Raji (cell line): Measurements from ENCODE around the gene ACER2.

Experiments used
- POLR2A ChIP-seq: IDR thresholded peaks from 2 replicates; pipeline ENCODE4 v1.6.1; 2011; ENCODE audit warnings: low read depth, low read length, control low read depth; ENCODE audit not compliant: insufficient read depth

Gene ACER2

DNA sequence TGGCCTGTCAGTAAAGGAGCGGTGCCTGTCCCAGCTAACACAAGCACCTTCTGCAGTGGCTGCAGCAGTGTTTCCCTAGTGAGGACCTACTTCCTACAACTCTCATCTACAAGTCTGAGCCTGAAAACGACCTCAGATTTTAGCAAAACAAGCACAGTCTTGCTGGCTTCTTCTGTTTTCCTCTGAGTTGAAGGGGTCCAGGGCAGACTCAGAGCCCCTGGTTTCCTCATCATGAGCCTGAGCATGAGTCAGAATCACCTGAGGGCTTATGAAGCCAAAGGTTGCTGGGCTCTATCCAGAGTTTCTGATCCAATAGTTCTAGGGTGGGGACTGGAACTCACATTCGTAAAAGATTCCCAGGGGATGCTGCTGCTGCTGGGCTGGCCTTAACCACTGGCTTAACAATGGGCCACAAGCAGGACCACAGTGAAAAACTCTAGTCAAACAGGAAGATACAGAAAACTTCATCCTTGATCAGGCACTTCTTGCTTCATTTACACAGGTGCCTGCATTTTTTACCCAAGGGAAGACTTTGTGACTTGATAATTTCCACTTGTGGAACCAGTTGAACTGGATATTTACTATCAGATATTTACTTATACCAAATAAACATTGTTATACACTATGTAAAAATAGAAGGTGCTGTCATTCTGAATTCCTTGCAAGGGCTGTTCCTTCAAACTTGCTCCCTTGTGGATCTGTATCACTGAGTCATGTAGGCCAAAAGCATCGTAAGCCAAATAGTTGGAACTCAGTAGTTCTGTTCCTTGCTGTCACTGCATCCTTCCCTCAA is 4.3 kb upstream of the ACER2 start:
- TF ChIP-seq POLR2A, result no peak

DNA sequence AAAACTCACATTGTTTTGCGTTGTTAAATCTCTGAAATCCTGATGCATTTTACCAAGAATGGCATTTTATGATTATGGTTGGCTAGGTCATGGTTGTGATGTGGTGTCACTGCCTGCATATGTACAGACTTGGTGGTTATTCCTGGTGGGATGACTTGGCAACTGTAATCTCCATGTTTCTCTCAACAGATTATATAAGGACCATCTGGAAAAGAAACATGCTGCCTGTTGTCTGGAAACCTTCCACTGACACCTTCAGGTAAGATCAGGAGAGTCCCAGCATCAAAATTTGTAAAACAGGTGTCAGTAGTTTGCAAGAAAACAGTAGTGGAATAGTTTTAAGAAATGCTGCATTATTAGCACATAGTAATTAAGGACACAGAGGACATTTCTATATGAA is 3.0 kb upstream of the ACER2 start:
- TF ChIP-seq POLR2A, result no peak

DNA sequence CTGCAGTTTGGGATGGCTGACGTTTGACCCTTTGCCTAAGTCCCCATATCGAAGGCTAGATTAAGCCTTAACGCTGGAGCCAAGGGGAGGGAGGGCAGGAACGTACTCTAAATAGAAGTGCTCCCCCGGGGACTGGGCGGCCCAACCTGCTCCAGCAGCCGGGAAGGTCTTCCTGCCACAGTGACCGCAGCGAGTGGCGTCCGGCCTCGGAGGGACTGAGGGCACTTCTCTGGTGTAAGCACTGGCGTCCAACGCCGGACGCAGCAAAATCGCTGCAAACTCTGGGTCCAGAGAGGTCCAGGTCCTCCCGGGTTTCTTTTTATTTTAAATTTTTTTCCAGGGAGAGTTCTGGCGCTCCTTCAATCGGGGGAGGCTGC is 505 bp upstream of the ACER2 start:
- no peak for TF ChIP-seq POLR2A

DNA sequence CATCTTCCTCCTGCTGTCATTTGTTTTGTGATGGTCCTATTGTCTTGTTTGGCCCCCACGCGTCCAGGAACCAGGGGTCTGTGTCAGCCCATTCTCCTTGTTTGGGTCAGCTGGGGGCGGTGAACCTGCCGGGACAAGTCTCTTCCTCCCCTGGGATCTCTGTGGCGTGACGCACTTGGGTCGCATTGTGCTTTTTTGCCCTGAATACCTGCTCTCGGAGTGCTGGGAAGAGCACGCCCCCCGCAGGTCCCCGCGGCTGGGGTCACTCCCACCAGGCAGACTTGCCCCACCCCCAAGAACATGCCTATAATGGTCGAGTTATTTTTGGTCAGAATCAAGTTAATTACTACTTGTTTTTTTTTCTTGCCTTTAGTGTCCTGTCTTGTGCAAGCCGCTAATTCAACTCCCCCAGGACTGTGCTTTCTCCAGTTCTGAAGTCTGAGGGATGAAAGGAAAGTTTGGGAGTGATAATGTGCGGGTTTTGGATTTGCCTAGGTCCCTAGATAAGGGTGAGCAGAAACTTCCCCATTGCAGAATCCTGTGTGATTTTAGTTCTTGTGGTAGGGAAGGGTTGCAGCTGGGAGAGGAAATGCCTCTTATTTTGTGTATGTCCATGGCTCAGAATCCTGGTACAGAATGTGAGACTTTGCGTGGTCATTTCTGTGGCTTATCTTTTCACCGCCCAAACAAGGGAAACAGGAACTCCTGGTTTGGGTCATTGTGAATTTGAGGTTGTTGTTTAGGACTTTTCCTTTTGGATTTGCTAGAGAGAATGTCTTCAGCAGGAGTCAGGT is 789 bp downstream of the ACER2 start:
- TF ChIP-seq POLR2A, result no peak

DNA sequence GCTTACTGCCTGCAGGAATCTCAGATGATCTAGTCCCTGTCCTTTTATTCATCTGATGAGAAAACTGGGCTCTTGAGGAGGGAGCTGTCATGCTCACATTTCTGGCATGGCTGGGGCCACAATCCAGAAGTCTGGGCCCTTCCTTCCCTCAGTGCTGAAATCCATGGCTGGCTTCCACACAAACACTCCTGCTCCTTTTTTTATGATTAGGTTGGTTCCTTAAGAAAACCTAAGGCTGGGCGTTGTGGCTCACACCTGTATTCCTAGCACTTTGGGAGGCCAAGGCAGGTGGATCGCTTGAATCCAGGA is 1.3 kb downstream of the ACER2 start:
- no peak for TF ChIP-seq POLR2A

DNA sequence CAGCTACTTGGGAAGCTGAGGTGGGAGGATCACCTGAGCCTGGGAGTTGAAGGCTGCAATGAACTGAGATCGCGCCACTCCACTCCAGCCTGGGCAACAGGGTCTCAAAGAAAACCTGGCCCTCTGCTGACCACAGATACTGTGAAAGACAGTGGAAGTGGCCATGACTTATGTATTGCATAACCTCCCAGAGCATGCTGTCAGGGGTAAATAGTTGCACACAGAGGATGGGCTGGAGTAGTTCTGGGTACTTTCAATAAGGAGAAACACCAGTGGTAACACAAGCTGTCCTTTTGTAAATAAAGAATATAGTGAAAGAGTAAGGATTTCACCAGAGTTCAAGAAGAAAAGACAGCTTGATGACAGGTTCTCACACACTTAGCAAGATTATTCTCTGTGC is 1.8 kb downstream of the ACER2 start:
- TF ChIP-seq POLR2A, result no peak

DNA sequence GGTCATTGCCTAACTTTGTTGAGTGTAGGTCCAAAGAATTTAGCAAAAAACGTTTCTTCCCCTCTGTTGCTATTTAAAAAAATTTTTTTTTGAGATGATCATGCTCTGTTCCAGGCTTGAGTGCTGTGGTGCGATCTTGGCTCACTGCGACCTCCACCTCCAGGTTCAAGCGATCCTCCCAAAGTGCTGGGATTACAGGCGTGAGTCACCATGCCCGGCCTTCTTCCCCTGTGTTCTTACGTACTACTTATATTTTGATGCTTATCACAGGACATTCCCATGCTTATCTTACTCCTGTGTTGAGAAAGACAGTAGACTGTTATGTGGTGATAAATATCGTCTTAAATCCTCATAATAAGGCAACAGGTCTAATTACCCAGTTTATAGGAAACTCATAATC is 2.5 kb downstream of the ACER2 start:
- no peak for TF ChIP-seq POLR2A

DNA sequence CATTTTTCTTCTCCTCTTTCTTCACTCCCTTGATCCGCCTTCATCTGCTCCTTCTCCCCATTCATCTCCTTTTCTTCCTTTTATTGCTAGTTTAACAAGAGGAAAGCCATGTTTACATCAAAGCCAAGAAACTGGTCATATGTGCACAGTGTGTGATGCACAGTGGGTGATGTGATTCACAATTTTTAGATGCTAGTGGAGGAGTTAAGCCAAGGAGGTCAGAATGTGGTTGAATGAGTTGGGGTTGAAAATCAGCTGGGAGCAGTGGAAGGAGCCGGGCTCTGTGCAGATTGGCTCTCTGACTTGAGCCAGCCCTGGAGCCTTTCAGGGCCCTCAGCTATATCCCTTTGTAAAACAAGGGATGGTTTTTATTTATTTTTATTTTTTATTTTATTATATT is 7.3 kb downstream of the ACER2 start:
- no peak for TF ChIP-seq POLR2A

DNA sequence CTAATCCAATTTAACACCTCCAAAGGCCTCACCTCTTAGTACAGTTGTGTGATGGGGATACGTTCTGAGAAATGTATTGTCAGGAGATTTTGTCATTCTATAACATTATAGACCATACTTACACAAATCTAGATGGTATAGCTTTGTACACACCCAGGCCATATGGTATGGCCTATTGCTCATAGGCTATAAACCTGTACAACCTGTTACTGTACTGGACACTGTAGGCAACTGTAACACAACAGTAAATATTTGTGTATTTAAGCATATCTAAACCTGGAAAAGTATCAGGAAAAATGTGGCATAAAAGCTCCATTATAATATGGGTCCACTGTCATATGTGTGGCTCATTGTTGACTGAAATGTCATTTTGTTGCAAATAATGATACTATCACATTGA is 12.1 kb downstream of the ACER2 start:
- TF ChIP-seq POLR2A, result no peak

DNA sequence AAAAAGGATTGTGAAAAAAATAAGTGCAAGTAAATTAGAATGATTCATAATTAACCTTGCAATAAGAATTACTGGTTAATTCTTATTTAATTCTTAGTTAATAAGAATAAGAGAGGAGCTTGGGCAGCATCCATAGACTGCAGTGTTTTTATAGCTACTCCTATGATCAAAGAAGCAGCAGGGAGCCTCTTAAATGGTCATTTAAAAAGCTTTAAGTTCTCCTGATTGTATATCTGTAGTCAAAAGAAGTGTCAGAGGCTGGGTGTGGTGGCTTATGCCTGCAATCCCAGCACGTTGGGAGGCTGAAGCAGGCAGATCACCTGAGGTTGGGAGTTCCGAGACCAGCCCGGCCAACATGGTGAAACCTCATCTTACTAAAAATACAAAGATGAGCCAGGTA is 14.4 kb downstream of the ACER2 start:
- TF ChIP-seq POLR2A, result no peak

DNA sequence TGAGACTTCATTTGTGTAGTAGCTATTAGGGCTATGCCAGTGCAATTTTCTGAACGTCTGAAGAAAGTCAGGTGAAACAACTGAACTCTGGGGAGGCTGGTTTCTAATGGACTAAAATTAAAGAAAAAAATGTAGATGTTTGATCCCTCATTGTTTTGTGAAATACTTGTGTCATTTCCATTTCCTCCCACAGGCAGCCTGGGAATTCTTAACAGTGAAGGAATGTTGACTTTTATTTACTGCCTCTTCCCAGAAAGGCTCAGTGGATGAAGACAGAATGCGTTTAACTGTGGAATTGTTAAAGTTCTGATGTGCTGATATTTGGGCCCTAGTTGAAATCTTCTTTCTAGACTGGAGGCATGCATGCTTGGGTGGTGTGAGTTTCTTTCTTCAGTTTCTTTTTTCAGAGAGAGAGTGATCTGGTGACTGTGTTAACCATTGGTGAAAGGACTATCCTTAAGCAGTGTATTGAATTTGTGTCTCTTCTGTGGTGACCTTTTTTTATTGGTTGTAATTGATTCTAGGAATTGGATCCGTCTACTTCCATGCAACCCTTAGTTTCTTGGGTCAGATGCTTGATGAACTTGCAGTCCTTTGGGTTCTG is 15.5 kb downstream of the ACER2 start:
- no peak for TF ChIP-seq POLR2A

DNA sequence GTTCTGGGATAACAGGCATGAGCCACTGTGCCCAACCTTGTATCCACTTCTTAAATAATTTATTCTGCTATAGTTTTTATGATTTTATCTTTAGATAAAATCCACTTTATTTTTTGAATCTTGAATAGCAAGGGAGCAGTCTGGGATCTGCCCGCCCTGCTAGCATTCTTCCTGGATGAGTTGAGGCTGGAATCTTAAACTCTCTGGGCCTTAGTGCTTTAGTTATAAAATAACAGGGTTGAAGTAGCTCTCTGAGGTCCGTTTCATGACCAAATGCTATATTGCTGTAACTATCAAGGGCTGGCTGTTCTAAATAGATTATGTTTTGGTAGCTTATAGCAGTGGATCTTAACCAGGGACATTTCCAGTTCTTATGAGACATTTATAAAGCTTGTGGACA is 20.8 kb downstream of the ACER2 start:
- no peak for TF ChIP-seq POLR2A

DNA sequence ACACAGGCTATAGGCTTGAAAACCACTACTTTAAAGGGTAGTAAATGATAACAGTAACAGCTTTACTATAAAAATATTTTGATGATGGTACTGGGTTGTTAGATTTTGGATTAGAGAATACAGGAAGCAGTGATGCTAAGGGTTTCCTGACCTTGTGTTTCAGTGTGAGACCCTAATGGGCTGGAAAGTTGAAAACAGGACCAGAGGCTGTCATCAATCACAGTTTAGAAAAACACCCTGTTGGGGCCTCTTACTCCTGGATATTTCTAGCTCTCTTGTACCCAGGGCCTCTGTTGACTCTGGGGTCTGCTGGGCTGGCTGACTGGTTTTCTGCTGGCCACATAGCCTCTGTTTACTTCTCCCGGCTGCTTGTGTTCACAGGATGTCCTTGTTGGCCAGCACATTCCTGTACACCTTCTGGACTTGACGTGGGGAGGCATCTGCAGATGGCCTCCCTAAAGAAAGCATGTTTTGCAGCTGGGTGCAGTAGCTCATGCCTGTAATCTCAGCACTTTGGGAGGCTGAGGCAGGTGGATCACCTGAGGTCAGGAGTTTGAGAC is 21.5 kb downstream of the ACER2 start:
- TF ChIP-seq POLR2A, result no peak

DNA sequence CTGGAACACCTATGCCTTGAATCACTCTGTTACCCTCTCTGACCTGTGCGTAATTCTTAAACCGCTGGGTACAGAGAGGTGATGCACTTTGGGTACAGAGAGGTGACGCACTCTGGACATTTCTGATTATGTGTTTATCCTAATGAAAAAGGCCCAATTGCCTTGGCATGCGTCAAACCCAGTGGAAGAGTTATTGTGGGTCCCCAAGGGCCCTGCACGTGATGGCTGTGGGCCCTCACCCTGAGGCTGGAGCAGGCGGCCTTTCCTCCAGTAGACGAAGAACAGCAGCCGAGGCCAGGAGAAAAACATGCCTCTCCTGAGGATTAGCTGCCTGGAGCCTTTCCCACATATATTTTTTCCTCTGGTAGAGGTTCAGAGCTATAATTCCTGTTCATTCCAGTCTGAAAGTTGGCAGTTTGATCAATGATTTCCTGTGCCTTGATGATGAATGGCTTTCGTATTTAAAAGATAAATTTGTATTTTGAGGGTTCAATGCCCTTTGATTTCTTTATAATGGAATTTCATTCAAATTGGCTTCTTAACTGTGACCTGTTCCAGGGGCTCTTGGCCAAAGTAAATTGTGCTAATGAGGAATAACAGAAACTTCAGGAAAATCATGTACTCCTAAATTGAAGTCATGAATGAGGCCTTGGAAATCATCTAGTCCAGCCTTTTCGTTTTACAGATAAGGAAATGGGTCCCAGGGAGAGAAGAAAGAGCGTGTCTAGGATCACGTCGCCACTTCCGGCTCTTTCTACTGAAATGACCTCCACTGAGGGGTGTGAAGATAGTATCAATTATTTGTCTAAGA is 22.8 kb downstream of the ACER2 start:
- no peak for TF ChIP-seq POLR2A

DNA sequence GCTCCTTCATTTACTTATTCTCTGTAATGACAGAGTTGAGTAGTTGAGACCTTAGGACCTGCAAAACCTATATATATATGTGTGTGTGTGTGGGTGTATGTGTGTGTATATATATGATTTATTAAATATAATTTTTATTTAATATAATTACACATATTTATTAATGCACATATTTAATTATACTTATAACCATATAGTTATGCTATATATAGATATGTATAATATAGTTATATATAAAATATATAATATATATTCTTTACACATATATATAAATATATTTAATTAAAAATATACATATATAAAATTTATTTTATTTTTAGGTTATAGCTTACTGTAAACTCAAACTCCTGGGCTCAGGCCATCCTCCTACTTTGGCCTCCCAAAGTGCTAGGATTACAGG is 23.7 kb downstream of the ACER2 start:
- no peak for TF ChIP-seq POLR2A
